Esophagus muscularis mucosa (tissue), 4 donors: ENCODE measurements around the gene CD28. TPM values are rescaled to one million over a fixed set of nuclear protein-coding genes. Genes with fewer than 3 reads are reported as not detected.

Experiments used
- DNase-seq: peaks from one replicate; pipeline ENCODE4 v3.0.0-alpha.2; 2017; ENCODE audit errors: extremely low spot score
- H3K27ac ChIP-seq, 4 donors: fragments of 200-600 bp; sonication (generic); replicated peaks in 1 of 4; 1 replicate in 3 of 4; 2 replicates in 1 of 4; pipeline ENCODE4 v1.5.1; 2016 to 2019; ENCODE audit warnings: mild to moderate bottlenecking in 1 of 4
- H3K27me3 ChIP-seq, 4 donors: fragments of 200-600 bp; sonication (generic); one replicate each; pipeline versions ENCODE4 v1.5.1 to v1.6.0; 2016 to 2019
- H3K36me3 ChIP-seq, 4 donors: fragments of 200-600 bp; sonication (generic); one replicate each; pipeline ENCODE4 v1.5.1; 2016 to 2019
- H3K4me1 ChIP-seq, 4 donors: fragments of 200-600 bp; sonication (generic); one replicate each; pipeline ENCODE4 v1.5.1; 2016 to 2019
- H3K4me3 ChIP-seq, 4 donors: fragments of 200-600 bp; sonication (generic); 1 replicate in 2 of 4; 2 replicates in 2 of 4; pipeline ENCODE4 v1.5.1; 2016 to 2019; ENCODE audit warnings: mild to moderate bottlenecking in 4 of 4, moderate library complexity in 1 of 4
- H3K9me3 ChIP-seq, 4 donors: fragments of 200-600 bp; sonication (generic); 1 replicate in 3 of 4; 2 replicates in 1 of 4; pipeline ENCODE4 v1.5.1; 2016 to 2019
- CTCF ChIP-seq, 3 experiments: fragments of 200-600 bp in 2 of 3; fragments of 450-650 bp in 1 of 3; sonication (generic) in 2 of 3; IDR thresholded peaks; one replicate each; pipeline ENCODE4 v1.5.1; 2017 to 2019; ENCODE audit warnings: antibody characterized with exemption in 3 of 3, mild to moderate bottlenecking in 2 of 3, moderate library complexity in 1 of 3
- EP300 ChIP-seq: sonication (generic); formaldehyde crosslinking; IDR thresholded peaks from one replicate; pipeline ENCODE4 v1.6.1; 2017; ENCODE audit warnings: antibody characterized with exemption
- POLR2A ChIP-seq: fragments of 450-650 bp; IDR thresholded peaks from one replicate; pipeline ENCODE4 v1.6.1; 2017; ENCODE audit warnings: antibody characterized with exemption, moderate library complexity, mild to moderate bottlenecking, low read depth
- POLR2AphosphoS5 ChIP-seq, 2 donors: sonication (generic); formaldehyde crosslinking; IDR thresholded peaks; one replicate each; pipeline ENCODE4 v1.6.1; 2017; ENCODE audit warnings: antibody characterized with exemption in 2 of 2
- WGBS: methylation state at CpG from one replicate; pipeline ENCODE4 v1.1.5; 2018; 5-methylcytosine and 5-hydroxymethylcytosine counted together
- intact Hi-C: fragments of 100-400 bp; cut with DNase I; formaldehyde crosslinking; loops from one replicate; pipeline ENCODE4 v1.15.1; 2023
- total RNA-seq, 4 donors: library from RNA; depleted of rRNA; stranded (reverse); fragments of >200 nt; gene quantifications; one replicate each; pipeline versions ENCODE4 v1.1.0 to v1.2.1, GENCODE V29; 2016

CD28 gene
- total RNA-seq, 4 donors from 2014 or later, result under 0.01 to 2.2 (median 0.28) TPM

DNA sequence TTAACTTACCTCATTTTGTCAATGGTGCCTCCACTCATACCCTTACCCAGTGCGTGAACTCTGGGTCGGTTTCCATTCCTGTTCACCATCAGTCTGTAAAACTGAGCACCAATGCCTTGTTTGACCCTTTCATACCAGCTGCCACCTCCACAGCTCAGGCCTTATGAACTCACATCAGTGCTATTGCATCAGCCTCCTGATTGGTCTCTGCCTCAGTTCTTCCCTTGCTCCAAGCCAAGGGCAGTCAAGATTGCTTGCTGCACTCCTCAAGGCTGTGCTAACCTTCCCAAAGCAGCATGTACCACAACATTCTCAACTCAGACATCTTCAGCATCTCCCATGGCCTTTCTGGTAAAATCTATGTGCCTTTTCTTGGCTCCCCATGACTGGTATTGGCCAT lies 9.3 kb downstream of the CD28 start:
- intact Hi-C loops, result no loop called here
- 98% methylated on average over 2 of the region's 2 CpGs for WGBS
- H3K36me3 ChIP-seq, result no peaks in the 10 kb centered on the region
- H3K27ac ChIP-seq, result no peak overlapping the region
- H3K4me1 ChIP-seq, result no peaks in the 10 kb centered on the region
- no peak overlapping the region for H3K4me3 ChIP-seq
- no peaks in the 10 kb centered on the region for H3K9me3 ChIP-seq
- TF ChIP-seq CTCF (IDR thresholded peaks at IDR 0.05) (no peak), POLR2AphosphoS5 (IDR thresholded peaks at IDR 0.05) (no peak), POLR2A (no peak), EP300 (no peak)
- H3K27me3 ChIP-seq, result no peaks in the 10 kb centered on the region
- no peak for DNase-seq

DNA sequence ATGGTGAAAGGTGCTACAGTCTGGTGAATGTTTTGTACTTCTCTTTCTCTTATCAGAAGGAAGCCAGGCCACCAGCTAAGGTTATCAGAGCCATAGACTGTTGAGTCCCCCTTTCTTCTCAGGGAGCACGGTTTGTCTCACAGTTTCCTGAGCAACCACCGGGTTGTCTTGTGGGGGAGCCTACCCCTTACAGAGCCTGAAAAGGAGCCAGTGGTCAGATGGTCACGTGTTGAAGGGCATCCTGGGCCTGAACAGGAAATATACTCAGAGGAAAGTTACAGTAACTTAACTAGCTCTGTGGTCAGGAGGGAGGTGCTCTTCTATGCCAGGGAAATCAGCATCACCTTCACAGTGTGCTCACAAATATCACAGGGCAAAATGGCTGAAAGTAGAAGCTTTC lies 11.6 kb downstream of the CD28 start:
- Histone ChIP-seq H3K4me1 (no peaks in the 10 kb centered on the region), H3K4me3 (no peak overlapping the region), H3K9me3 (no peaks in the 10 kb centered on the region), H3K27me3 (no peaks in the 10 kb centered on the region), H3K36me3 (no peaks in the 10 kb centered on the region), H3K27ac (no peak overlapping the region)
- no peak for DNase-seq
- intact Hi-C loops, result no loop called here
- WGBS, result 83% methylated on average over 3 of the region's 3 CpGs
- no peak for TF ChIP-seq POLR2A
- TF ChIP-seq POLR2AphosphoS5 (IDR thresholded peaks at IDR 0.05), result no peak
- no peak for TF ChIP-seq CTCF (IDR thresholded peaks at IDR 0.05)
- TF ChIP-seq EP300, result no peak

DNA sequence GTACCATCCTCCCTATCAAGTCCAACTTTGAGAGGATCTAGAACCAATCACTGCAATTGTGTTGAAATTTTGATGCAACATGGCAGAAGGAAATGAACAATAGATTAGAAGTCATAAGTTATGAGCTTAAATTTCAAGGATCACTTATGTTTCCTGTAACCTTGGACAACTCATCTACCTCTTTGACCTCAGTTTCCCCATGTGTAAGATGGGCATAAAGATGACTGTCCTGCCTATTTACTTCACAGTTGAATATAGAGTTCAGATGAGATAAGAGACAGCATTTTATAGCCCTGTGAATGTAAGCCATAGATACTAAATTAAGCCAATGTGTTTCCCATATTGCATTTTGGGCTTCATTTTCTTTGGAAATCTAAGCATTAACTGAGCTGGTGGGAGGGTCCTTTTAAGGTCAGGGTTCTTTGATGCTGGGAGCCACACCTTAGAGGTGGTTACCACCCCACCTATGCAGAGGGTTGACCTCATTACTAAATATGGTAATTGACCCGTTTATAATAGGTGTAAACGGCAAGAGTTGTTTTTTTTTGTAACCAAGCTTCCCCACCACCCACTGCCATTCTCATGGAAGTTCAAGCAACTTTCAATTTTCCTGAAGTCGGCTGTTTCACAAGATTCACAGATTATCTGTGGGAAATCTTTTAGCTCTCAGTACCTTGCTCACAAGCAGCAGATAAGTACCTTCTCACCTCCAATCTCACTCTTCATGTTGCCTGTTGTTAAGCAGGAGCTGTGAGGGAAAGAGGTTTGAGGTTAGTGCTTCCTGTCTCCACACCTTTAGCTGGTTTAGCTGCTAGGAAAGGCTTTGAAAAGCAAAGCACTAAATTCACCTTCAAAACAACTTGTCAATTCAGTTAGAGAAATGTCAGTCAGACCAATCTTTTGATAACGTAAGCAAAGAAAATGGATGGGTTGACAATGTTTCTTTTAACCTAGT lies 13.3 kb downstream of the CD28 start:
- no peak for DNase-seq
- WGBS, result 59% methylated on average over 4 of the region's 4 CpGs
- Histone ChIP-seq H3K4me1 (no peaks in the 10 kb centered on the region), H3K9me3 (no peaks in the 10 kb centered on the region), H3K27ac (no peak overlapping the region), H3K4me3 (no peak overlapping the region), H3K36me3 (no peaks in the 10 kb centered on the region), H3K27me3 (no peaks in the 10 kb centered on the region)
- intact Hi-C loops, result no loop called here
- no peak for TF ChIP-seq CTCF (IDR thresholded peaks at IDR 0.05)
- TF ChIP-seq POLR2AphosphoS5 (IDR thresholded peaks at IDR 0.05), result no peak
- no peak for TF ChIP-seq POLR2A
- no peak for TF ChIP-seq EP300

DNA sequence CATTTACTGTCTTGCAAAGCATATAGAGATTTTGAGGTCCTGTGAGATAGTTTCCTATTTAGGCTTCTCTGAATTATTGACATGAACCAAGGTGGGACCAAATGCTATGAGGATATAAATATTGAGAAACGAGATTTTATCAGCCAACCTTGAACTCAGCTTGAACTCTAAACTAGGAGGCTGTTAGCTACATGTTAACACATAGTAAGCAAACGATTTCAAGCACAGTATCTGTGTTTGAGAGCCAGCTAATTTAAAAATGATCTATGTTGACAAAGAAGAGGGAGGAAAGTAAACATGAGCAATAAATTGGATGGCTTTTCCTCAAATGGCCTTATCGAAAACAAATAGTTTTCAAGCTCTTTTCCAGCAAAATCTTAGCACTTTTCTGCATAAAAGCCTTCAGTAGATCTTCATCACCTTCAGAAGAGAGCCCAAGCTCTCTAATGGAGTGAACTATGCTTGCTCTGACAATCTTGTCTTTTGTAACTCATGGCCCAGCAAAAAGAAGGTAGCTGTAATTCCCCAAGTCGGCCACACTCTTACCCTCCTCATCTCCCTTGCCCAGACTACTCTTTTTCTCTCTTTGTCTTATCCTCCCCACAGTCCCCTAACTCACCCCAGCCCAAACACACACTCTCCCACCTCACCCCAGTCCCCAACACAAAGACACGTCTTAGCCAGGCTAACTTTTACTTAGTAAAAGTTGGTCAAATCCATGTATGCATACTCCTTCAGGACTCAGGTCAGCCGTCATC lies 14.7 kb downstream of the CD28 start:
- no peak for DNase-seq
- Histone ChIP-seq H3K36me3 (no peaks in the 10 kb centered on the region), H3K9me3 (no peaks in the 10 kb centered on the region), H3K4me3 (no peak overlapping the region), H3K27ac (no peak overlapping the region), H3K4me1 (no peaks in the 10 kb centered on the region), H3K27me3 (no peaks in the 10 kb centered on the region)
- intact Hi-C loops, result no loop called here
- no peak for TF ChIP-seq CTCF (IDR thresholded peaks at IDR 0.05)
- no peak for TF ChIP-seq POLR2A
- no peak for TF ChIP-seq EP300
- no peak for TF ChIP-seq POLR2AphosphoS5 (IDR thresholded peaks at IDR 0.05)
- WGBS, result 79% methylated on average over 6 of the region's 6 CpGs
